GM18909 (cell line): ENCODE results near the gene MGMT.
"Not testable (repeated sequence)": the region's sequence is repeated elsewhere in the genome, so short reads cannot be mapped to it uniquely, and the experiment has no call there.

ENCODE experiments used
- ATAC-seq: cut with Tn5 transposase; IDR thresholded peaks from one replicate; pipeline ENCODE4 v1.9.1; 2021; ENCODE audit warnings: mild to moderate bottlenecking; ENCODE audit not compliant: unreplicated experiment, poor library complexity

MGMT gene

DNA sequence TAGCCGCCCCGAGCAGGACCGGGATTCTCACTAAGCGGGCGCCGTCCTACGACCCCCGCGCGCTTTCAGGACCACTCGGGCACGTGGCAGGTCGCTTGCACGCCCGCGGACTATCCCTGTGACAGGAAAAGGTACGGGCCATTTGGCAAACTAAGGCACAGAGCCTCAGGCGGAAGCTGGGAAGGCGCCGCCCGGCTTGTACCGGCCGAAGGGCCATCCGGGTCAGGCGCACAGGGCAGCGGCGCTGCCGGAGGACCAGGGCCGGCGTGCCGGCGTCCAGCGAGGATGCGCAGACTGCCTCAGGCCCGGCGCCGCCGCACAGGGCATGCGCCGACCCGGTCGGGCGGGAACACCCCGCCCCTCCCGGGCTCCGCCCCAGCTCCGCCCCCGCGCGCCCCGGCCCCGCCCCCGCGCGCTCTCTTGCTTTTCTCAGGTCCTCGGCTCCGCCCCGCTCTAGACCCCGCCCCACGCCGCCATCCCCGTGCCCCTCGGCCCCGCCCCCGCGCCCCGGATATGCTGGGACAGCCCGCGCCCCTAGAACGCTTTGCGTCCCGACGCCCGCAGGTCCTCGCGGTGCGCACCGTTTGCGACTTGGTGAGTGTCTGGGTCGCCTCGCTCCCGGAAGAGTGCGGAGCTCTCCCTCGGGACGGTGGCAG, at the start of gene MGMT:
TSS of gene MGMT (plus strand) at position 539 of the 656 bp plus-strand sequence.
- ATAC-seq, result peak; percentile 91

DNA sequence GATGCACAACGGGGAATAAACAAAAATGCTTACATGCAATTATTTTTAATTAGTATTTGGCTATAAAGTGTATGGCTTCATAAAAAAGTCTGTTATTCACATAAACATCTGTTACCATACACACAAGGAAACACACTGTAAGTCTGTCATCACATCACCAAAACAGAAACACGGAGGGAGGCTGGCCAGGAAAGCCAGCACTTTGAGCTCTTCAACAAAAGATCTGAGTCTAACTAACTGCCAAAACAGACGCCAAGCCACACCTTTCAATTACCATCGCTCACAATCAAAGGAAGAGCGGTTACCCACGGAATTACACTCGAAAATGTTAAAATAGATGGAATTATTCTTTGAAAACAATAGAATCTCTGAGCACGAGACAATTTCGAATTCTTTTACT, 49.2 kb upstream of the MGMT start:
- ATAC-seq, result no peak

DNA sequence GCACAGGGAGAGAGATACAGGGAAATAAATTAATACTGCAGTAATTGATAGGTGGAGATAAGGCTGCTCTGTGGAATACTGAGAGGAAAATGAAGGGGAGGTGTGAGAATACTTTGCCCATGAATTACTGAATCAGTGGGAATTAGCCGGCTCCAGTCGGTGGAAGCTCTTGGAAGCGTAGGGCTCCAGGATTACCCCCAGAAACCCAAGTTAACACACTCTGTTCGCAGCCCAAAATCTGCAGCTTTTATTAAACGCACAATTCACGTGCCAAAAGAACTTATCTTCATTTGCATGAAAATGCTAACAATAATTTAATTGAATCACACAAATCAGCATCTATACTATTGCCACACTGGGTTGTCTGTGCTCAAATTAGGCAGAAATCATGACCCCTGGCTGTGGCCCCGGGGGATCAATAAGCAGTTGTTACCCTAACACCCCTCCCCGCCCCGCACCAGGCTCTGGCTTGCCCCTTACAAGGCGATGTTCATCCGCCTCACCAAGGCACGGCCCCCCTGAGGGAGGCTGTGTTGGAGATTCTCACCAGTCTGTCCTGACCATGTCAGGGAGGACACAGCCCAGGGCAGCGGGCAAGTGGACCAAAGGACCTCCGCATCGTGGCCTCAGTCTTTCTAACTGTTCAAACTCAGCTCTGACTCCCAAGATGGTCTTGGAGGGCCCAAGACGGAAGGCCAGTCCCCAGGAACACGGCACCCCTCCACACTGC, 48.4 kb upstream of the MGMT start:
- no peak for ATAC-seq

DNA sequence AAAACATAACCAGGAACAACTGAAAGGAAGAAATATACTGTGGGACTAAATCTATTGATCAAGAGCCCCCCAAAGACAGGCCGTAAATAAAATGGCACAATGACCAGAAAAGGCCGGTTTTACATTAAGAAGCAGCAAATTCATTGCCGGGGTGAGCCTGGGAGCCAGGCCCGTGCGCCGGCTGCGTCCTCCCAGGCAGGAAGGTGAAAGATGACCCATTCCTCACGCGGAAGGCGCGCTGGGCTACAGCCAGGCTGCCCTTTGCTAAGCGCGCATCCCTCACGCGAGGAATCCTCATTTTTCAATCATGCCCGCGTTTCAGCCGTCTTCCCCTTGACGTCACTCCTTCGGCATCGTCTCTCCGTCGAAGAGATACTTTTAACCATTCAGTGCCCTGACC, 47.6 kb upstream of the MGMT start:
- ATAC-seq, result no peak

DNA sequence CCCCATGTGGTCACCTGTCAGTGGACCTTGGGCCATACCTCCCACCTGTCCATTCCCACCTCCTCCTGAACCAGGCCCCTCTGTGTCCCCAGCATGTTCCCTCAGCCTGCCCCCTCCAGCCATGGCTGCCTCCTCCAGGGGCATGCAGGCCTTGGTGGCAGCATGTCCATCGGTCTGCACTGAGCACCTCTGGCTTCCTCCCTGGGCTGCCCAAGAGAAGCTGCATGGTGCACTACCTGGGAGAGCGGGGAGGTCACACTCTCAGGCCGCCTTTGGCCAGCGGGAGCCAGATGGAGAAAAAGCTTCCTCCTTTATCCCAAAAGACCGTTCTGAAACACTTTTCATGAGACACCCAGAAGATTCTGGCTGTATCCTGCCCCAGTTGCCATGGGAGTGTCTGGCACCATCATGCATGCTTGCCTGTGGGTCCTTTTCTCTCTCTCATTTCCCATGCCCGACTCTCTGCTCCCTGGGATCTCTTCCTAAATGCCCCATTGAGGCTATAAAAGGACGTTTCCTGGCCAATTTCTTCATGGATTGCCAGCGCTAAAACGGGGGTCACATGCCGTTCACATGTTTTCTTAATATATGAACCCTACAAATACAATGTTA, 45.5 kb upstream of the MGMT start:
- ATAC-seq, result no peak

DNA sequence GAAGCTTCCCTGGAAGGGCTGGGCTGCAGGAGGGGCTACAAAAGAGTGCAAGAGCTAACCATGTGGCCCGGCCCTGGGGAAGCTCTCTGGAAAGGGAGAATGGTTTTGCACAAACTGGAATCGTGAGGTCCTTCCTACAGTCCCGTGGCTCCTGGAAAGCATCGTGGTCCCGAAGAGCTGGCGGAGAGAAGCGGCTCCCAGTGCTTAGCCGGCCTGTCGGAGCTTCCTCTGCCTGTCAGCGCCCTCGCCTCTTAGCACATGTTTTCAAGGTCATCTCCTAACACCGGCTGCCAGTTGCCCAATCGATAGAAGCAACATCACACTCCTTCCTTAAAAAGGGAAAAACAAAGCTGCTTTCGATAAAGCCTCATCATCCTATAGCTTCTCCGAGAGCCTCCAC, 42.1 kb upstream of the MGMT start:
- ATAC-seq, result no peak

DNA sequence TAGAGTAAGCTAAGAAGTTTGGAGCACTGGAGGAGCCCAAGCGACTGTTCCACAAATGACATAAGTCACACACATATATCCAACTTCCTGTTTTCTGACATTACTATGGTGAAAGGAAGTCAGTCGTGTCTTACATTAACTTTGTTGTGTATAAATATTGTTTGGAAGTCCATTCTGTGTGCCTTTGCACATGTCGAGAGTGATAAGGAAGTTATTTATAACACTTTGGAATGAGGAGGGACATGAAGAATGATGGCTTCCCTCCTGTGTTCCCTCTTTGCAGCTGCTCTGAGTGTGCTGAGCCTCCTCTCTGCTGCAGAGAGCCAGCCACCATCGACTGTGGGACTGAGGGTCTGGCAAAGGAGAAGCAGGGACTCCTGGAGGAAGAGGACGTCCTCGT, 40.4 kb upstream of the MGMT start:
- no peak for ATAC-seq

DNA sequence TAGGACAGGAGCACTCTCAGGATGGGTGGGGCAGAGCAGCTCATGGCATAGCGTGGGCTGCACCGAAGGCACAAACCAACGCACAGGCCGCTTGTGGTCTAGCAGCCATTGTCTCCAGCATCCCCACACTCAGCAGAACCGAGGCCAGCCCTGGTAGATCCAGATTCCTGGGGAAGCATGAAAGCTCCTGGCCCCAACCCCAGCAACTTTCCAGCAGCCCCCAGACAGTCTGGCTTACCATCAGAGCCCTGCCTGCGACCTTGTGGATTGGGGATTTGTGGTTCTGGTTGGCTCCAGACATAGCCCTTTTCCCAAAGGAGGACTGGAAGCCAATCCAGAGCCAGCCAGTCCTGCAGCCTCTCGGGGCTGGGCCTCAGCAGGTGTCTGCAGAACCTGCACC, 33.8 kb upstream of the MGMT start:
- ATAC-seq, result no peak

DNA sequence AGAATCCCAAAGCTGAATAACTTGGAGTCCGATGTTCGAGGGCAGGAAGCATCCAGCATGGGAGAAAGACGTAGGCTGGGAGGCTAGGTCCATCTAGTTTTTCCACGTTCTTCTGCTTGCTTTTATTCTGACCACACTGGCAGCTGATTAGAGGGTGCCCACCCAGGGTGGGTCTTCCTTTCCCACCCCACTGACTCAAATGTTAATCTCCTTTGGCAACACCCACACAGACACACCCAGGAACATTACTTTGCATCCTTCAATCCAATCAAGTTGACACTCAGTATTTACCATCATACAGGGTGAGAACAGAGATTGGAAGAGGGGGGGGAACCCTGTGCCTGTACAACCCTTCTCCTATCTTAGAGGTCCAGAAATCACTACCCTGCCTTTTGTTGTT, 31.3 kb upstream of the MGMT start:
- ATAC-seq, result not testable (repeated sequence)

DNA sequence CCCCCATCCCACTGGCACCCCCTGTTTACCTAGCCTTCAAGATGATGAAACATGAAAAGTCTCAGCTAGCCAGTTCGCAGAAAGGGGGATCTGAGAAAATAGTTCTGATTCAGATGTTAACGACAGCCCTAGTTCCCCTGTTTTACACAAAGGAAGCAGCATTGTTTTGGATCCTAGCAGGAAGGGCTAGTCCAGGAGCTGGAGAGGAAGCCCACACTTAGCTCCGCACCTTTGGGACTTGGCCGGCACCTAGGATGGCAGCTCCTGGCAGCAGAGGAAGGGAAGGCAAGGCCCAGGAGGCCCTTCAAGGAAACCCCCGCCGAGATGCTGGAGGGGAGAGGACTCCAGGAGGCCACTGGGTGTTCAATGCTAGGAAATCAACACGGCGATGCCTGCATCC, 29.0 kb upstream of the MGMT start:
- no peak for ATAC-seq

DNA sequence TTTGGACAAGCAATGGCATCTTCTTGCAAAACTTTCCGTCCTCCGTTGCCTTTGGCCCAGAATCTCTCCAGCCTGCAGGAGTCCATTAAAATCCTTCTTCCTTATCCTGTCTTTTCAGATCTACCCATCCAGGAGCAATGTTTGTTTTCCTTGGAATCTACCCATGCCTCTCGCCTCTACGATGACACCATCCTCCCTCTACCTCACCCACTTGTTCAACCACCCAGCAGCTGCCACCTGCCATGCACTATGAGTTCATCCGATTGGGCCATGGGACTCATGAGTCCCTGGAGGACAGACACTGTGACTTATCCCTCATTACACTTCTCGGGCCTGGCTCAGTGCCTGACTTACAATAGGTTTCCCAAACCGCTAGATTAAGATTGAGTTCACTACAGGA, 26.8 kb upstream of the MGMT start:
- ATAC-seq, result no peak

DNA sequence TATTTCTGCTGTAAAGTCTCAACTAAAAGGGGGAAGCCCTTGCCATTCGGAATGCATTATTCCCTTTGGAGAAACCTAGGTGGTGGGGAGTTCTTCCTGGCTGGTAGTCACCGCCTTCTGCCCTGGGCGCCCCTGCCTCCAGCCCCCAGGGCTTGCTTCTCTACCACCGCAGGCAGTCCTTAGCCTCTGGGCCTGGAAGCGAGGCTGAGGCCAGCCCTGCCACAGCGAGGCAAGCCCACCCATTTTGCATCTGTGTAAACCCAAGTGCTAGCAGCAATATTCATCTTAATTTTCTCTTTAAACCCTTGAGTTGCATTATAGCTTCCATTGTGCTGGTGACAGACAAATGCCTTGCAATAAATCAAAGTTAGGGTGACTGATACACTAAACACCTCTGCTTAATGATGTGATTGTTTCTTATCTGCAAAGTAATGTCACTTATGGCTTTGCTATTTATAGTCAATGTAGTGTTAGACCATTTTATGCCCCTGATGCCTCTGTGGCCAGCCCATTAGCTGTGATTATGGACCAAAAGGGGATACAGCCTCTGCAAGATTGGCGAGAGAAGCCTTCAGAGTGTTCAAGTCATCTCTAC, 26.2 kb upstream of the MGMT start:
- no peak for ATAC-seq

DNA sequence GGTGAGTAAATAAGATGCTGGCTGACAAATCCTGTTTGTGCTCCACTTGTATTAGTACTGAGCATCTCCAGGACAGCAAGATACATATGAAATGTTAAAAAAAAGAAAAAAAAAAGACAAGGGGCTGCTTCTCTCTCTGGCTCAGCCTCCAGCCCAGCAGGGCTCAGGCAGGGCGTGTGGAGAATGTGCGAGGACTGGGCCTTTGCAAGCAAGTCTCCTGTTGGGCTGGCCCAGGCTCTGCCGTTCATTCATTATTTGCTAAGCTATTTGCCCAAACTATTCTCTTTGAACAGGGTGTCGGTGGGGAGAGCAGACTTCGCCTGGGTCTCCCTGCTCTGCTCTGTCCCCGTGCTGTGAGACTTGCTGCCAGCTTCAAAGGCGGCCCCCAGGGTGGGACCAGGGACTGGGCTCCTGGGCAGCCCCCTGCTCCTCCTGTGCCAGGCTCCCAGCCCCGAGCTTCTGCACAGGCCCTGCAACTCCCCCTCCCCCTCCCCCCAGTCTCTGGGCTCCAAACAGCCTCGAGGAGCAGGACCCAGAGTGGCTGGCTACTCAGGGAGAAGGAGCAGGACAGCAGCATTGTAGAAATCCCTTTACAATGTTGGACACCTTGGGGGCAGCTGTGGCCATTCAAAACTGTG, 25.6 kb upstream of the MGMT start:
- no peak for ATAC-seq

DNA sequence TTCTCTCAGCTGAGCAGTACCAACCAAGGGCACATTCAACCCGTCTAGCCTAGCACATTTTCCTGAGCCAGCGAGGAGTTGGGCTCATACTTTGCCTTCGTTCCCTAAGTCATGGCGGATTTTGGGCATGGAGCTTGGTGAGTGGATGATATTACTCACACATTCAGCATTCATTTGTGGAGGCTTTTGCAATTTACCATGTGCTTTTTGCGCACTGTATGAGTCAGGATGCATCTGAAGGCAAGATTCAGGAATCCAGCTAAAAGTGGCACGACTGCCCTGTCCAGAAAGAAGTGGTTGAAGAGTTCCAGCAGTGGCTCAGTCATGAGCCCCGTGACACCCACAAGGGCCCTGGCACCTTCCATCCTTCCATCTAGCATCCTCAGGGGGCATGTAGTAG, 24.2 kb upstream of the MGMT start:
- no peak for ATAC-seq

DNA sequence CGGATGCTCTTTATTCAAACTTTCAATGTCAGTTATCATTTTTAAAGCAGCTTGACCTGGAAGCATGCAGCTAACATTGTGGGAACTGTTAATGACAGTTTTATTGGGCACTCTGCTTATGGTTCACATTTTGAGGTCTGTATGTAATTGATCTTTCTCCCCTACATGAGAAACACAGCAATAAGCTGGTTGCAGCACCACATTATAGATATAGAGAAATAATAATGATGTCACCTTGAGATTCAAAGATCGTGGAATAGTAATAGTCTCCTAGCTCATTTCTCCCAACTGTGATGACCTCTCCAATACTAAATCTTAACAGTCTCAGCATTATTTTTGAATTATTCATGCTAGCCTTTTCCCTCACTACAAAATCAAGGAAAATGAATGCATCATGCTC, 22.7 kb upstream of the MGMT start:
- no peak for ATAC-seq

DNA sequence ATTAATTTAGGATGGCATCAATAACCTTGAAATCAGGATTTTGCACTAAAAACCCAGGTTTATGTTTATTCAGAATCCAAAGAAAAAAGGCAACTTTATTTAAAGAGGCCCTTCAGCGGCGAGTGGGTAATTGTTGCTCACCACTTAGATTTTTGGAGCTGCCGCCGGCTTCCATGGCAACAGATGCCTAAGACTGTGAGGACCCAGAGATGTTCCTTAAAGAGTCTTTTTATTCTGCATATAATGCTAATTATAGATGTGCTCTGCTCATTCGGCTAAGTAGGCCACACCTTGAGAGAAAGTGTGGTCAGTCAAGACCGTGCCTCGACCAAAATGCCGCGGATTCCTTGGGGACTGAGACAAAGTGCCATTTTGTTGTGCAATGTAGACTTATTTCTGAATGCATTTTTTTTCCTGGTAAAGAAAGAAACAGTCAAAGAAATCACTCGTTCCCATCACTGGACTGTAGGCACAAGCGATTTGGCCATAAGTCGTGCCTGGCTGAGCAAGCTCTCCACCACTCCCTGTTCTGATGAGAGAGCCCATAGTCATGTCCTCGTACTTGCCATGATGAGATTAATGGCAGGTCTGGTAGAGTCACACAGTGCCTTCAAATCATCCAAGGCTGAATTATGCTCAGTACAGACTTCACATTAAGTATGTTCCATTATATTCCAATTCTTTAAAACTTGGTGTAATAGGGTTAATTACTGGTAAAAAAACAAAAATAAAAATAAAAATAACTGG, 21.4 kb upstream of the MGMT start:
- ATAC-seq, result no peak

DNA sequence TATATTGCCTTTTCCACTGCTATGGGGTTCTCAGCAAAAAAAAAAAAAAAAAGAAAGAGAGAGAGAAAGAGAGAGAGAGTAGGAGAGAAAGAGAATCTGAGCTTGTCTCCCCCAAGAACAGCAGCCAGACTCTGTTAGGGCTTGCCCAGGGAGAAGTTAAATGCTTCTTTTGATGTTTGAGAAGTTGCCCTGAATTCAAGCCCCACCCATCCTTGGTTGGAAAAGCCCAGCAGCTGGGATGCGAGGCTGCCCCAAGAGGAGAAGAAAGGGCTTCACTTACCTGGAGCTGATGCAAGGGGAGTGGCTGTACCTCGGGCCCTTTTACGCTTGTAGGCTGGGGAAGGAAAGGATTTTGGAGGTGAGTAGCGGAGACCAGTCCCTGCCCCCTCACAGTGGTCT, 20.9 kb upstream of the MGMT start:
- ATAC-seq, result no peak

DNA sequence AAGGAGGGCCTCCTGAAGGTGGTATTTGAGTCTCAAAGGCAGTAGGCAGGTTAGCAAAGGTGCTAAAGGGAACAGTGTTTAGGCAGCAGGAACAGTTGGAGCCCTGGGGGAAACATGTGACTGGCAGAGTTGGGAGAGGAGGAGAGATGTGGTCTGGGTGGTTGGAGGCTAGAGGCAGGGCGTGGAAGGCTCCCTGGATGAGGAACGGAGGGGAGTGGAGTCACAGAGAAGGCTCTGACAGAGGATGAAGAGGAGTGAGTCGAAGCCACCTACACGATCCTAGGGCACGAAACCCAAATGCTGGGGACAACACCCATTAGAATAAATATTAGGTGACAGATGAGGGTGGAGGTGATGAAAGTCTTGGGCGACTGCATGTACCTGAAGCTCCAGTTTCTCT, 19.6 kb upstream of the MGMT start:
- ATAC-seq, result no peak

DNA sequence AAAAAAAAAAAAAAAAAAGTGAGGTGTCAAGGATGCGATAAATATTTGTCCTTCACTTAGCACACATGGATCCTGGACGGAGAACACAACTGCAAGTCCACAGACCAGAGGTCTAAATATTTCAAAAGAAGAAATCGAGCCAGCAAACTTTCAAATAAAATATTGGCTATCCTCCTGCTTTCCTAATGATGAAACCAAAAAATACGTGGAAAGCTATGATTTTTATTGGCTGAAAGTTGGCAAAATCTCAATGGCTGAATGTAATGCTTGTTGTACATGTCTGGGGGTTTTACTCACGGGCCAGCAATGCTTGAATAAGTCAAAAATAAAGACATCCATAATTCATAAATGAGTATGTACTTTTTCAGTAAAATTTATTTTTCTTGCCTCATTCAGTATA, 19.0 kb upstream of the MGMT start:
- no peak for ATAC-seq

DNA sequence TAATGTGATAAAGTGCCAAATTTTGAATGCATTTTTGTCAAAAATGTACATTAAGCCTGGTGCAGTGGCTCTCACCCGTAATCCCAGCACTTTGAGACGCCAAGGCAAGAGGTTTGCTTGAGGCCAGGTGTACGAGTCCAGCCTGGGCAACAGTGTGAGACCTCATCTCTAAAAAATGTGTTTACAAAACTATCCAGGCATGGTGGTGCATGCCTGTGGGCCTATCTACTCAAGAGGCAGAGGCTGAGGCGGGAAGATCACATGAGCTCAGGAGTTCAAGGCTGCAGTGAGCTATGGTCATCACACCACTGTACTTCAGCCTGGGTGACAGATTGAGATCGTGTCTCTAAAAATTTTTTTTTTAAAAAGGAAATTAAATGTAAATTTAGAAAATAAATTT, 18.5 kb upstream of the MGMT start:
- no peak for ATAC-seq
